Measurements from ENCODE around the gene CABP2.

CABP2 gene

DNA sequence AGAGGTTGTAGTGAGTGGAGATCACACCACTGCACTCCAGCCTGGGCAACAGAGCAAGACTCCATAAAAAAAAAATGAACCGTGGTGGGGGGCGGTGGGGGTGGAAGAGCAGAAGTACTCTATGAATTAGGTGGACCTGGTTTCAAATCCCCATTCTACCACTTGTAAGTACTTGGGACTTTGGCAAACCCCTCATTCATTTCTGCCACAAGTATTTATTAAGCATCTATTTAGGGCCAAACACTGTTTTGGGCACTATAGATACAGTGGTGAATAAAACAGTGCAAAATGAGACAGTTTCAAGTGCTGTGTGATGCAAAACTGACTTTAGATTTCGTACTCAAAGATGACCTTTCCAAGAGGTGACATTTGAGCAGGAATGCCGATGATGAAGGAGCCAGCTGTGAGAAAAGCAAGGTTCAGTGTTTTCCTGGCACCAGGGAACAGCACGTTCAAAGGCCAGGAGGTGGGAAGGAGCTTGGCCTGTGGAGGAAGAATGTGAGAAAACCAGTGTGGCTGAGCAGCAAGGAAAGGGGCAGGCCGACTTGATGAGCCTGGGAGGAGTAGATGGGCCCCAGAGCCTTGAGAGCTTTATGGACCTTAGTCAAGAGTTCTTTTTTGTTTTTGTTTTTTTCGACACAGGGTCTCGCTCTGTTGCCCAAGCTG, 52.8 kb downstream of the CABP2 start:
- no peak for DNase-seq

DNA sequence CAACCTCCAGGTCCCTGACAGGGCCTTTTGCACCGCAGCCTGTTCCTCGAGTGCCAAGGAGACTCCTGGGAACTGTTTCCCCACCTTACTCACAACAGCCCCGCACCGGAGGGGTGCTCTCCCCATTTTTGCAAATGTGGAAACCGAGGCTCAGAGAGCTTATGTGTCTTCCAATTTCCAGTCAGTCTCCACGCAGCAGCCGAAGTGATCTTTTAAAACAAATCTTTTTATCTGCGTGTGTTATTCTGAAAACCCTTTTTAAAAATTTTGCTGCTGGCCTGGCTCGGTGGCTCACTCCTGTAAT, 53.8 kb downstream of the CABP2 start:
- DNase-seq, result no peak
